ENCODE measurements around the gene DNAJC16.

The DNAJC16 gene

GRCh38 chr1:15620902-15621682, 94.4 kb downstream of the DNAJC16 start:
- DNase-seq (ENCODE audit: low spot score), result no peak

- DNase-seq (ENCODE audit: low spot score), result no peak
Observed at GRCh38 chr1:15621975-15622374, 95.3 kb downstream of the DNAJC16 start.

- no peak for DNase-seq (ENCODE audit: low spot score)
Observed at GRCh38 chr1:15622712-15623373, 96.2 kb downstream of the DNAJC16 start.

GRCh38 chr1:15623435-15623834, 96.8 kb downstream of the DNAJC16 start:
- DNase-seq (ENCODE audit: low spot score), result no peak

- no peak for DNase-seq (ENCODE audit: low spot score)
Observed at GRCh38 chr1:15624133-15624714, 97.6 kb downstream of the DNAJC16 start.

GRCh38 chr1:15625056-15625917, 98.6 kb downstream of the DNAJC16 start:
- no peak for DNase-seq (ENCODE audit: low spot score)

Data from putamen (tissue), 1 donor.